Adrenal gland (tissue), 12 donors: ENCODE results near the gene PPL. TPM values are rescaled to one million over a fixed set of nuclear protein-coding genes. Genes with fewer than 3 reads are reported as not detected.

Source experiments
- DNase-seq, 7 donors: peaks; one replicate each; pipeline ENCODE4 v3.0.0-alpha.2; 2019 to 2020
- H3K27ac ChIP-seq, 5 donors: fragments of 200-600 bp; sonication (generic) in 4 of 5; 1 replicate in 3 of 5; 2 replicates in 2 of 5; pipeline versions ENCODE4 v1.5.1 to v1.8.0; 2016 to 2020; ENCODE audit warnings: mild to moderate bottlenecking in 1 of 5
- H3K27me3 ChIP-seq: fragments of 200-600 bp; 2 replicates; pipeline ENCODE4 v1.8.0; 2021
- H3K36me3 ChIP-seq, 2 donors: fragments of 200-600 bp; replicated peaks in 1 of 2; 1 replicate in 1 of 2; 2 replicates in 1 of 2; pipeline versions ENCODE4 v1.5.1 to v1.8.0; 2018 to 2022
- H3K4me1 ChIP-seq, 2 donors: fragments of 200-600 bp; replicated peaks in 1 of 2; 1 replicate in 1 of 2; 2 replicates in 1 of 2; pipeline versions ENCODE4 v1.5.1 to v1.8.0; 2018 to 2021
- H3K4me3 ChIP-seq, 4 donors: fragments of 200-600 bp; sonication (generic) in 3 of 4; one replicate each; pipeline ENCODE4 v1.5.1; 2016 to 2018
- H3K9me3 ChIP-seq, 3 donors: fragments of 200-600 bp; sonication (generic) in 1 of 3; replicated peaks in 1 of 3; 1 replicate in 2 of 3; 2 replicates in 1 of 3; pipeline versions ENCODE4 v1.5.1 to v1.8.0; 2016 to 2021
- CTCF ChIP-seq, 6 experiments: fragments of 450-650 bp in 4 of 6; fragments of 200-600 bp in 2 of 6; sonication (generic) in 1 of 6; IDR thresholded peaks; 1 replicate in 5 of 6; 2 replicates in 1 of 6; pipeline versions ENCODE4 v1.5.1 to v1.8.0; 2016 to 2021; ENCODE audit warnings: antibody characterized with exemption in 6 of 6, mild to moderate bottlenecking in 2 of 6, moderate library complexity in 1 of 6
- POLR2A ChIP-seq, 2 donors: fragments of 450-650 bp; IDR thresholded peaks; one replicate each; pipeline ENCODE4 v1.6.1; 2017; ENCODE audit warnings: antibody characterized with exemption in 2 of 2, mild to moderate bottlenecking in 2 of 2, moderate library complexity in 1 of 2
- WGBS, 4 donors: extraction: QIAGEN DNeasy Blood & Tissue Kit in 2 of 4; methylation state at CpG; one replicate each; pipeline versions ENCODE4 v1.1.5 to v1.1.7; 2013 to 2017; 5-methylcytosine and 5-hydroxymethylcytosine counted together
- intact Hi-C, 2 donors: fragments of 100-400 bp; cut with DNase I; formaldehyde crosslinking; loops; one replicate each; pipeline versions ENCODE4 v1.14.1 to v1.15.0; 2022 to 2023
- polyA plus RNA-seq, 3 donors: library from polyadenylated mRNA; stranded (reverse); fragments of 200-250 nt in 2 of 3; fragments of 350-450 nt in 1 of 3; fragmentation: Illumina TruSeq in 1 of 3; extraction: RNeasy Lipid Tissue Mini Kit (QIAGEN cat#74804) in 1 of 3; gene quantifications; one replicate each; pipeline ENCODE4 v1.2.3, GENCODE V29; 2013 to 2014
- total RNA-seq, 9 donors: library from RNA; depleted of rRNA in 4 of 9; stranded (reverse); fragments of >200 nt in 4 of 9; fragments of 120-200 nt in 1 of 9; fragmentation: NEBNext Ultra II Directional in 1 of 9; extraction: Animal tissue kit (Norgen Biotek cat#: 25700) in 1 of 9; gene quantifications; one replicate each; pipeline versions ENCODE4 v1.1.0 to v1.2.4, GENCODE V29; 2013 to 2023
- donor health status: healthy with polysubstance abuse.
- donor health status: Bipolar disorder and iron deficiency.
- donor health status: DM: yes; HTN: yes; CAD: no.
- donor health status: DM: no; HTN: no; CAD: no.
- donor health status: DM: no; HTN: no; CAD: no.
- donor health status: DM: yes; HTN: yes; CAD: no.

Gene PPL
- total and polyA plus RNA-seq, 12 donors, result 0.38 to 20.9 (median 14.7) TPM

- no peak overlapping the region for H3K27ac ChIP-seq
- intact Hi-C loops, result no loop called here
- H3K9me3 ChIP-seq, result no peaks in the 10 kb centered on the region
Measured at GRCh38 chr16:4862639-4863038, 74.3 kb downstream of the PPL start.

GRCh38 chr16:4860727-4861342 is 76.1 kb downstream of the PPL start:
- no peaks in the 10 kb centered on the region for H3K9me3 ChIP-seq
- DNase-seq, result no peak
- intact Hi-C loops, result no loop called here
- peaks cover 0 to 49% of the 10 kb centered on the region in 2 donors for H3K36me3 ChIP-seq
- H3K27ac ChIP-seq, result peak overlapping the region in 1 of 5 donors; percentile 24
- H3K27me3 ChIP-seq, result no peaks in the 10 kb centered on the region
- H3K4me1 ChIP-seq, result peaks cover 0 to 49% of the 10 kb centered on the region in 2 donors
- TF ChIP-seq POLR2A (IDR thresholded peaks at IDR 0.05), result no peak
- no peak for TF ChIP-seq CTCF (IDR thresholded peaks at IDR 0.05)
- 89 to 93% (median 92%) methylated on average over 11 to 14 of the region's 14 CpGs for WGBS, 4 donors
- H3K4me3 ChIP-seq, result no peak overlapping the region

More at GRCh38 chr16:4862639-4863038, 74.3 kb downstream of the PPL start:
- TF ChIP-seq POLR2A (IDR thresholded peaks at IDR 0.05), result no peak
- no peak for TF ChIP-seq CTCF (IDR thresholded peaks at IDR 0.05)
- no peaks in the 10 kb centered on the region for H3K27me3 ChIP-seq
- H3K36me3 ChIP-seq, result peaks cover 0 to 49% of the 10 kb centered on the region in 2 donors
- WGBS, 4 donors, result 80 to 85% (median 82%) methylated on average over 5 of the region's 5 CpGs
- DNase-seq, result no peak
- peaks cover 0 to 45% of the 10 kb centered on the region in 2 donors for H3K4me1 ChIP-seq
- H3K4me3 ChIP-seq, result no peak overlapping the region

GRCh38 chr16:4859900-4860255 is 77.1 kb downstream of the PPL start:
- Histone ChIP-seq H3K27me3 (no peaks in the 10 kb centered on the region), H3K36me3 (peaks cover 0 to 54% of the 10 kb centered on the region in 2 donors), H3K27ac (peak overlapping the region in 2 of 5 donors; percentile 24 to 61), H3K4me3 (no peak overlapping the region), H3K4me1 (peaks cover 0 to 42% of the 10 kb centered on the region in 2 donors), H3K9me3 (no peaks in the 10 kb centered on the region)
- intact Hi-C loops, result no loop called here
- peak in 4 of 7 donors; percentile 45 to 75 (median 48) for DNase-seq
- WGBS, 4 donors, result 46 to 72% (median 61%) methylated on average over 10 of the region's 10 CpGs
- no peak for TF ChIP-seq CTCF (IDR thresholded peaks at IDR 0.05)
- TF ChIP-seq POLR2A (IDR thresholded peaks at IDR 0.05), result no peak

GRCh38 chr16:4859190-4859899 is 77.6 kb downstream of the PPL start:
- Histone ChIP-seq H3K9me3 (no peaks in the 10 kb centered on the region), H3K27ac (peak overlapping the region in 2 of 5 donors; percentile 24 to 61), H3K4me3 (no peak overlapping the region), H3K36me3 (peaks cover 0 to 60% of the 10 kb centered on the region in 2 donors), H3K27me3 (no peaks in the 10 kb centered on the region), H3K4me1 (peaks cover 0 to 37% of the 10 kb centered on the region in 2 donors)
- no peak for DNase-seq
- intact Hi-C loops, result no loop called here
- 72 to 88% (median 78%) methylated on average over 16 to 17 of the region's 17 CpGs for WGBS, 4 donors
- TF ChIP-seq CTCF (IDR thresholded peaks at IDR 0.05), result no peak
